ENCODE results near the gene TXNDC5. TPM values are rescaled to one million over a fixed set of nuclear protein-coding genes. Genes with fewer than 3 reads are reported as not detected.

Gene TXNDC5
- total RNA-seq, 1 donor from 2014 or later = 94.9 TPM

DNA sequence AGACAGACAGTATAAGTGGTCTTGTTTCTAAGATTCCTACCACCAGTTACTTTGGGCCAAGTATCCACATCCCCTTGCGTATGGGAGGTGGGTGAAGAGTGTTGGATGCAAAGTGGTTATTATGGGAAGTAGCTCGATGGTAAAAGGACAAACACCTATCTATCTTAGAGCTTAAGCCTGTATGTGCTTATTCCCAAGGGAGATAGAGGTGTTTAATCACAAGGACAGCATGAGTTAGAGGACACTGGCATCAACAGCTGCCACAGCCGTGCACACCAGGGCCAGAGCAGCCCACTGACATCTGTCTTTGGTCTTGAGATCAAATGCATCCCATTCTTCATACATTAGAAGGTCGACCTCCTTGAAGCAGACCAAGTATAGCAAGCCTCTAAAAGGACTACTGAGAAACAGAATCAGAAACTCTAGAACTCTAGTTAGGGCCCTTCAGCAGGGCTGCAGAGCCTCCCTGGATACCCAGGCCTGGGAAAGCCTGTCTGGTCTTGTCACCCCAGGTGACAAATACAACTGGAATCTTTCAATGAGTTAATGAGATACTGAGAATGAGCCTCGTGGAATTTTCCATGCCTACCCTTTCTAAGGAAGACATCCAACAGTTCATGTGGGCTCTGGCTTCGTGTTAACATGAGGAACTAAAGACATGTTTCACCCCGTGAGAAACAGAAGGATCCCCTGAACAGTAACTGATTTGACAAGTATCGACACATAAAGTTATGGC lies 28.7 kb downstream of the TXNDC5 start:
- Mint-ChIP-seq H3K27me3 (no peaks in the 10 kb centered on the region), H3K36me3 (peaks cover 42% of the 10 kb centered on the region), H3K4me3 (no peak overlapping the region), H3K9me3 (no peaks in the 10 kb centered on the region), H3K27ac (no peak overlapping the region), H3K4me1 (ENCODE audit: unreplicated experiment) (no peaks in the 10 kb centered on the region)
- TF ChIP-seq, protein P1, sequence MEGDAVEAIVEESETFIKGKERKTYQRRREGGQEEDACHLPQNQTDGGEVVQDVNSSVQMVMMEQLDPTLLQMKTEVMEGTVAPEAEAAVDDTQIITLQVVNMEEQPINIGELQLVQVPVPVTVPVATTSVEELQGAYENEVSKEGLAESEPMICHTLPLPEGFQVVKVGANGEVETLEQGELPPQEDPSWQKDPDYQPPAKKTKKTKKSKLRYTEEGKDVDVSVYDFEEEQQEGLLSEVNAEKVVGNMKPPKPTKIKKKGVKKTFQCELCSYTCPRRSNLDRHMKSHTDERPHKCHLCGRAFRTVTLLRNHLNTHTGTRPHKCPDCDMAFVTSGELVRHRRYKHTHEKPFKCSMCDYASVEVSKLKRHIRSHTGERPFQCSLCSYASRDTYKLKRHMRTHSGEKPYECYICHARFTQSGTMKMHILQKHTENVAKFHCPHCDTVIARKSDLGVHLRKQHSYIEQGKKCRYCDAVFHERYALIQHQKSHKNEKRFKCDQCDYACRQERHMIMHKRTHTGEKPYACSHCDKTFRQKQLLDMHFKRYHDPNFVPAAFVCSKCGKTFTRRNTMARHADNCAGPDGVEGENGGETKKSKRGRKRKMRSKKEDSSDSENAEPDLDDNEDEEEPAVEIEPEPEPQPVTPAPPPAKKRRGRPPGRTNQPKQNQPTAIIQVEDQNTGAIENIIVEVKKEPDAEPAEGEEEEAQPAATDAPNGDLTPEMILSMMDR (conservative IDR thresholded peaks at IDR 0.05) = no peak
- no peak for DNase-seq (ENCODE audit: extremely low spot score, unreplicated experiment)

DNA sequence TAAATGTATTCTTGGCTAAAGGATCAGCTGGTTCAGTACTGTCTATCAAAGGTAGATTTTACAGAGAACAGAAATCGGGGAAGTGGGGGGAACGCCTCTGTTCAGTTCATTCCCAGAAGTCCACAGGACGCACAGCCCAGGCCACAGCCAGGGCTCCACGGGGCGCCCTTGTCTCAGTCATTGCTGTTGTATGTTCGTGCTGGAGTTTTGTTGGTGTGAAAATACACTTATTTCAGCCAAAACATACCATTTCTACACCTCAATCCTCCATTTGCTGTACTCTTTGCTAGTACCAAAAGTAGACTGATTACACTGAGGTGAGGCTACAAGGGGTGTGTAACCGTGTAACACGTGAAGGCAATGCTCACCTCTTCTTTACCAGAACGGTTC lies 29.9 kb downstream of the TXNDC5 start:
- DNase-seq (ENCODE audit: extremely low spot score, unreplicated experiment) = no peak
- TF ChIP-seq, protein P1 (conservative IDR thresholded peaks at IDR 0.05) = no peak
- Mint-ChIP-seq H3K9me3 (no peaks in the 10 kb centered on the region), H3K27ac (no peak overlapping the region), H3K4me3 (no peak overlapping the region), H3K36me3 (peaks cover 38% of the 10 kb centered on the region), H3K4me1 (ENCODE audit: unreplicated experiment) (no peaks in the 10 kb centered on the region), H3K27me3 (no peaks in the 10 kb centered on the region)

DNA sequence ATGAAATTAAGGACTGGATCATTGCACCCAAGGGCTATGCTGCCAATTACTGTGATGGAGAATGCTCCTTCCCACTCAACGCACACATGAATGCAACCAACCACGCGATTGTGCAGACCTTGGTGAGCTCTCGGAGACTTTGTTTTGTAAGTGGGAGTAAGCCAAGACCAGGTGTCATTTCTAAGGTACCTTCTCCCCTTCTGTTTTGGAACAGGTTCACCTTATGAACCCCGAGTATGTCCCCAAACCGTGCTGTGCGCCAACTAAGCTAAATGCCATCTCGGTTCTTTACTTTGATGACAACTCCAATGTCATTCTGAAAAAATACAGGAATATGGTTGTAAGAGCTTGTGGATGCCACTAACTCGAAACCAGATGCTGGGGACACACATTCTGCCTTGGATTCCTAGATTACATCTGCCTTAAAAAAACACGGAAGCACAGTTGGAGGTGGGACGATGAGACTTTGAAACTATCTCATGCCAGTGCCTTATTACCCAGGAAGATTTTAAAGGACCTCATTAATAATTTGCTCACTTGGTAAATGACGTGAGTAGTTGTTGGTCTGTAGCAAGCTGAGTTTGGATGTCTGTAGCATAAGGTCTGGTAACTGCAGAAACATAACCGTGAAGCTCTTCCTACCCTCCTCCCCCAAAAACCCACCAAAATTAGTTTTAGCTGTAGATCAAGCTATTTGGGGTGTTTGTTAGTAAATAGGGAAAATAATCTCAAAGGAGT lies 30.4 kb downstream of the TXNDC5 start:
- no peaks in the 10 kb centered on the region for H3K27me3 Mint-ChIP-seq
- no peaks in the 10 kb centered on the region for H3K4me1 Mint-ChIP-seq (ENCODE audit: unreplicated experiment)
- H3K4me3 Mint-ChIP-seq = no peak overlapping the region

DNA sequence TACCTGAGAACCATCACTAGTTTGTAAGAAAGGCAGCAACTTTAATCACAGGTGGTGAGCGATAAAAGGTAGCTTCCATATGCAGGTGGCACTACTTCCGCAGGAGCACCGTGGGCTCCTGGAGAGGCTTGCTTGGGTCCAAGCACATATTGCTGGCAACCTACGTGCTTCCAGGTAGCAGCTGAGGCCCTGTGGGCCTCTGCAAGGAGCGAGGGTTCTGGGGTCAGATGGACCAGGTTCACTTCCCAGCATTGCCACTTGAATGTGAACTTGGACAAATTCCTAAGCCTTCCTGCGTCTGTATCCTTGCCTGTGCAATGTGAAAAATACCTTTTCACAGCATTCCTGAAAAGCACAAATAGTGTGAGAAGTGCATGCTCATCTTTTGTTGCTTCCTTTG lies 31.0 kb downstream of the TXNDC5 start:
- no peak for DNase-seq (ENCODE audit: extremely low spot score, unreplicated experiment)
- H3K4me1 Mint-ChIP-seq (ENCODE audit: unreplicated experiment) = no peaks in the 10 kb centered on the region
- no peaks in the 10 kb centered on the region for H3K9me3 Mint-ChIP-seq
- H3K27me3 Mint-ChIP-seq = no peaks in the 10 kb centered on the region
- H3K36me3 Mint-ChIP-seq = peaks cover 31% of the 10 kb centered on the region
- no peak overlapping the region for H3K27ac Mint-ChIP-seq
- TF ChIP-seq, protein P1 (conservative IDR thresholded peaks at IDR 0.05) = no peak
- no peak overlapping the region for H3K4me3 Mint-ChIP-seq

More for the DNA sequence above, 30.4 kb downstream of the TXNDC5 start:
- TF ChIP-seq, protein P1 (conservative IDR thresholded peaks at IDR 0.05) = no peak
- H3K9me3 Mint-ChIP-seq = no peaks in the 10 kb centered on the region
- peaks cover 36% of the 10 kb centered on the region for H3K36me3 Mint-ChIP-seq
- DNase-seq (ENCODE audit: extremely low spot score, unreplicated experiment) = no peak
- no peak overlapping the region for H3K27ac Mint-ChIP-seq

DNA sequence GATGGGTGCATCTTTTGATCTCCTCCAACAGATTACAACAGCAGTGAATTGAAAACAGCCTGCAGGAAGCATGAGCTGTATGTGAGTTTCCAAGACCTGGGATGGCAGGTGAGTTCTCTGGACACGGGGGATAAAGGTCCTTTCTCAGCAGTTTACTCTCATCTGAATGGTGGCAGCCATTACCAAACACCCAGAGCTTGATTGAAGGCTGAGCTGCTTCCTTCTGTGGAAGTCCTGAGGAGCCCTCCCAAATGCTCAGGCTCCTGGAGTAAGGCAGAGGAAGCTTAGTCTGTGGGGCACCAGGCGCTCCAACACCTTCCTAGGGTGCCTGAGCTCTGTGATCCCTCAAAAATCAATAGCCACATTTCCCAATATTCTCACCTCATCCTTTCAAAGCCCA lies 31.5 kb downstream of the TXNDC5 start:
- Mint-ChIP-seq H3K27me3 (no peaks in the 10 kb centered on the region), H3K4me3 (no peak overlapping the region), H3K27ac (no peak overlapping the region), H3K9me3 (peaks cover 2% of the 10 kb centered on the region), H3K4me1 (ENCODE audit: unreplicated experiment) (no peaks in the 10 kb centered on the region), H3K36me3 (peaks cover 26% of the 10 kb centered on the region)
- TF ChIP-seq, protein P1 (conservative IDR thresholded peaks at IDR 0.05) = no peak
- DNase-seq (ENCODE audit: extremely low spot score, unreplicated experiment) = no peak
